PFSK-1 (cell line): ENCODE results near the gene CKAP5.

Source experiments
- POLR2AphosphoS5 ChIP-seq: IDR thresholded peaks from 2 replicates; pipeline ENCODE4 v1.6.1; 2012; ENCODE audit warnings: low read depth, mild to moderate bottlenecking, control low read depth, low read length, moderate library complexity
- SIN3A ChIP-seq: IDR thresholded peaks from 2 replicates; pipeline ENCODE4 v1.6.1; 2012; ENCODE audit warnings: mild to moderate bottlenecking, low read length, moderate library complexity, borderline replicate concordance; ENCODE audit not compliant: insufficient read depth
- TAF1 ChIP-seq: IDR thresholded peaks from 2 replicates; pipeline ENCODE4 v1.6.1; 2012; ENCODE audit warnings: low read length, control low read depth, borderline replicate concordance; ENCODE audit not compliant: insufficient read depth
- TF ChIP-seq, protein P1 (sequence below), 2 experiments: IDR thresholded peaks; 2 replicates each; pipeline versions ENCODE4 v1.6.1 to v1.8.0; 2011 to 2012; ENCODE audit warnings: low read depth in 2 of 2, low read length in 2 of 2, control low read depth in 1 of 2, inconsistent platforms in 1 of 2, mild to moderate bottlenecking in 1 of 2, moderate library complexity in 1 of 2; ENCODE audit not compliant: insufficient read depth in 1 of 2

GRCh38 chr11:46737699-46738098 is 108.4 kb downstream of the CKAP5 start:
- no peak for TF ChIP-seq POLR2AphosphoS5
- TF ChIP-seq SIN3A: no peak
- TF ChIP-seq, protein P1, sequence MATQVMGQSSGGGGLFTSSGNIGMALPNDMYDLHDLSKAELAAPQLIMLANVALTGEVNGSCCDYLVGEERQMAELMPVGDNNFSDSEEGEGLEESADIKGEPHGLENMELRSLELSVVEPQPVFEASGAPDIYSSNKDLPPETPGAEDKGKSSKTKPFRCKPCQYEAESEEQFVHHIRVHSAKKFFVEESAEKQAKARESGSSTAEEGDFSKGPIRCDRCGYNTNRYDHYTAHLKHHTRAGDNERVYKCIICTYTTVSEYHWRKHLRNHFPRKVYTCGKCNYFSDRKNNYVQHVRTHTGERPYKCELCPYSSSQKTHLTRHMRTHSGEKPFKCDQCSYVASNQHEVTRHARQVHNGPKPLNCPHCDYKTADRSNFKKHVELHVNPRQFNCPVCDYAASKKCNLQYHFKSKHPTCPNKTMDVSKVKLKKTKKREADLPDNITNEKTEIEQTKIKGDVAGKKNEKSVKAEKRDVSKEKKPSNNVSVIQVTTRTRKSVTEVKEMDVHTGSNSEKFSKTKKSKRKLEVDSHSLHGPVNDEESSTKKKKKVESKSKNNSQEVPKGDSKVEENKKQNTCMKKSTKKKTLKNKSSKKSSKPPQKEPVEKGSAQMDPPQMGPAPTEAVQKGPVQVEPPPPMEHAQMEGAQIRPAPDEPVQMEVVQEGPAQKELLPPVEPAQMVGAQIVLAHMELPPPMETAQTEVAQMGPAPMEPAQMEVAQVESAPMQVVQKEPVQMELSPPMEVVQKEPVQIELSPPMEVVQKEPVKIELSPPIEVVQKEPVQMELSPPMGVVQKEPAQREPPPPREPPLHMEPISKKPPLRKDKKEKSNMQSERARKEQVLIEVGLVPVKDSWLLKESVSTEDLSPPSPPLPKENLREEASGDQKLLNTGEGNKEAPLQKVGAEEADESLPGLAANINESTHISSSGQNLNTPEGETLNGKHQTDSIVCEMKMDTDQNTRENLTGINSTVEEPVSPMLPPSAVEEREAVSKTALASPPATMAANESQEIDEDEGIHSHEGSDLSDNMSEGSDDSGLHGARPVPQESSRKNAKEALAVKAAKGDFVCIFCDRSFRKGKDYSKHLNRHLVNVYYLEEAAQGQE (IDR thresholded peaks at IDR 0.05; ENCODE audit: insufficient read depth in 1 of 2, low read depth in 2 of 2, low read length in 2 of 2): no peak
- no peak for TF ChIP-seq TAF1
